Prostate gland (tissue), 2 donors: ENCODE data around the gene AMPH. TPM values are rescaled to one million over a fixed set of nuclear protein-coding genes. Genes with fewer than 3 reads are reported as not detected.
A peak's percentile ranks its signal among the peaks of the same experiment; 100 is the strongest.

Source experiments
- DNase-seq: peaks from one replicate; pipeline ENCODE4 v3.0.0-alpha.2; 2019; ENCODE audit warnings: low spot score
- H3K27ac ChIP-seq, 2 donors: fragments of 200-600 bp; sonication (generic); 2 replicates each; pipeline ENCODE4 v1.5.1; 2017 to 2019
- H3K27me3 ChIP-seq: fragments of 200-600 bp; sonication (generic); replicated peaks from 2 replicates; pipeline ENCODE4 v1.5.1; 2019; ENCODE audit not compliant: insufficient read depth
- H3K36me3 ChIP-seq, 2 donors: fragments of 200-600 bp; sonication (generic); 1 replicate in 1 of 2; 2 replicates in 1 of 2; pipeline versions ENCODE4 v1.5.1 to v1.8.1; 2017 to 2019
- H3K4me1 ChIP-seq: fragments of 200-600 bp; sonication (generic); replicated peaks from 2 replicates; pipeline ENCODE4 v1.5.1; 2019
- H3K4me3 ChIP-seq, 2 donors: fragments of 200-600 bp; sonication (generic); 2 replicates each; pipeline ENCODE4 v1.5.1; 2017 to 2019
- H3K9me3 ChIP-seq: fragments of 200-600 bp; sonication (generic); 2 replicates; pipeline ENCODE4 v1.5.1; 2017
- POLR2A ChIP-seq: fragments of 450-650 bp; IDR thresholded peaks from one replicate; pipeline ENCODE4 v1.6.1; 2016; ENCODE audit warnings: antibody characterized with exemption, mild to moderate bottlenecking
- POLR2AphosphoS5 ChIP-seq: sonication (generic); formaldehyde crosslinking; IDR thresholded peaks from one replicate; pipeline ENCODE4 v1.6.1; 2017; ENCODE audit warnings: antibody characterized with exemption
- WGBS: methylation state at CpG from one replicate; pipeline ENCODE4 v1.1.5; 2018; 5-methylcytosine and 5-hydroxymethylcytosine counted together
- intact Hi-C: fragments of 100-400 bp; cut with DNase I; formaldehyde crosslinking; loops from one replicate; pipeline ENCODE4 v1.14.2; 2022
- total RNA-seq, 2 donors: library from RNA; depleted of rRNA; stranded (reverse); fragments of >200 nt; gene quantifications; one replicate each; pipeline ENCODE4 v1.1.0, GENCODE V29; 2016
- TF ChIP-seq, protein P1 (sequence below), 4 experiments: fragments of 200-600 bp in 2 of 4; fragments of 450-650 bp in 2 of 4; sonication (generic) in 2 of 4; IDR thresholded peaks; 1 replicate in 3 of 4; 2 replicates in 1 of 4; pipeline ENCODE4 v1.5.1; 2016 to 2019; ENCODE audit warnings: antibody characterized with exemption in 4 of 4, mild to moderate bottlenecking in 2 of 4, moderate library complexity in 2 of 4

Gene AMPH
- 1 to 10 TPM in 1 of 2 donors, not detected in 1; 5.9 TPM for total RNA-seq

- Histone ChIP-seq H3K4me1 (no peaks in the 10 kb centered on the region), H3K36me3 (no peaks in the 10 kb centered on the region), H3K4me3 (peak within 1 kb of the TSS; percentile 31 to 37), H3K27me3 (peaks cover 7% of the 10 kb centered on the region), H3K27ac (no peak within 1 kb of the TSS), H3K9me3 (no peaks in the 10 kb centered on the region)
- intact Hi-C loops = no loop called here
- no peak for TF ChIP-seq POLR2A
- TF ChIP-seq, protein P1, sequence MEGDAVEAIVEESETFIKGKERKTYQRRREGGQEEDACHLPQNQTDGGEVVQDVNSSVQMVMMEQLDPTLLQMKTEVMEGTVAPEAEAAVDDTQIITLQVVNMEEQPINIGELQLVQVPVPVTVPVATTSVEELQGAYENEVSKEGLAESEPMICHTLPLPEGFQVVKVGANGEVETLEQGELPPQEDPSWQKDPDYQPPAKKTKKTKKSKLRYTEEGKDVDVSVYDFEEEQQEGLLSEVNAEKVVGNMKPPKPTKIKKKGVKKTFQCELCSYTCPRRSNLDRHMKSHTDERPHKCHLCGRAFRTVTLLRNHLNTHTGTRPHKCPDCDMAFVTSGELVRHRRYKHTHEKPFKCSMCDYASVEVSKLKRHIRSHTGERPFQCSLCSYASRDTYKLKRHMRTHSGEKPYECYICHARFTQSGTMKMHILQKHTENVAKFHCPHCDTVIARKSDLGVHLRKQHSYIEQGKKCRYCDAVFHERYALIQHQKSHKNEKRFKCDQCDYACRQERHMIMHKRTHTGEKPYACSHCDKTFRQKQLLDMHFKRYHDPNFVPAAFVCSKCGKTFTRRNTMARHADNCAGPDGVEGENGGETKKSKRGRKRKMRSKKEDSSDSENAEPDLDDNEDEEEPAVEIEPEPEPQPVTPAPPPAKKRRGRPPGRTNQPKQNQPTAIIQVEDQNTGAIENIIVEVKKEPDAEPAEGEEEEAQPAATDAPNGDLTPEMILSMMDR (IDR thresholded peaks at IDR 0.05) = no peak
- TF ChIP-seq POLR2AphosphoS5 = no peak
- WGBS = 2% methylated on average over 78 of the region's 105 CpGs
- DNase-seq = no peak
Measured at GRCh38 chr7:38630720-38631673, at the start of gene AMPH. AMPH (minus strand) TSS chr7:38631373; CDS start chr7:38631351, 22 bp downstream.

DNA sequence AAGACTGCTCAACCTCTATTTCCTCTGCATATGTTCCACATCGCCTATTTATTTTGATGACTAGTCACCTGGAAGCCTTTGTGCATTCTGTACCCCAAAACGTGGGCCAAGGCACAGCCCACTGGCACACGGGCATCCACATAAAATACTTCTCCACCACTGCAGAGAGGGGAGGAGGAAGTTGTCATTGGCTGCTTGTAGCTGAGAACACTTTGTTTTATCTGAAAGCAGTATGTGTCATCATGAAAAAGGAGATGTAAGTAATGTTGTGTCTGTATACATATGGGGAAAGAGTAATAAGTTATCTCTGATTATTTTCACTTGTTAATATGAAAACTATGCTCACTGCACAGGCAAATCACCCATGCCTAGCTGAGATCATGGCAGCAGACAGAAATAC, 48.2 kb upstream of the AMPH start:
- intact Hi-C loops = no loop called here
- no peaks in the 10 kb centered on the region for H3K36me3 ChIP-seq
- H3K27ac ChIP-seq = no peak overlapping the region
- TF ChIP-seq POLR2AphosphoS5 (no peak), POLR2A (no peak)
- TF ChIP-seq, protein P1 (IDR thresholded peaks at IDR 0.05) = no peak
- no peak for DNase-seq
- no peaks in the 10 kb centered on the region for H3K9me3 ChIP-seq
- no peaks in the 10 kb centered on the region for H3K27me3 ChIP-seq
- no peaks in the 10 kb centered on the region for H3K4me1 ChIP-seq
- WGBS = 43% methylated on average over 3 of the region's 3 CpGs
- H3K4me3 ChIP-seq = no peak overlapping the region

- Histone ChIP-seq H3K4me1 (no peaks in the 10 kb centered on the region), H3K36me3 (no peaks in the 10 kb centered on the region), H3K27ac (no peak overlapping the region), H3K9me3 (no peaks in the 10 kb centered on the region), H3K4me3 (no peak overlapping the region), H3K27me3 (no peaks in the 10 kb centered on the region)
- intact Hi-C loops = no loop called here
- no peak for TF ChIP-seq POLR2AphosphoS5
- DNase-seq = no peak
- WGBS = 100% methylated on average over 1 of the region's 1 CpG
Measured at GRCh38 chr7:38678698-38679054, 47.5 kb upstream of the AMPH start.

GRCh38 chr7:38677981-38678697, 47.0 kb upstream of the AMPH start:
- no peak for DNase-seq
- Histone ChIP-seq H3K27ac (no peak overlapping the region), H3K36me3 (no peaks in the 10 kb centered on the region), H3K9me3 (no peaks in the 10 kb centered on the region), H3K4me3 (no peak overlapping the region), H3K27me3 (no peaks in the 10 kb centered on the region), H3K4me1 (no peaks in the 10 kb centered on the region)
- TF ChIP-seq POLR2A = no peak
- TF ChIP-seq POLR2AphosphoS5 = no peak
- TF ChIP-seq, protein P1 (IDR thresholded peaks at IDR 0.05) = no peak
- WGBS = 83% methylated on average over 5 of the region's 5 CpGs
- intact Hi-C loops = no loop called here

DNA sequence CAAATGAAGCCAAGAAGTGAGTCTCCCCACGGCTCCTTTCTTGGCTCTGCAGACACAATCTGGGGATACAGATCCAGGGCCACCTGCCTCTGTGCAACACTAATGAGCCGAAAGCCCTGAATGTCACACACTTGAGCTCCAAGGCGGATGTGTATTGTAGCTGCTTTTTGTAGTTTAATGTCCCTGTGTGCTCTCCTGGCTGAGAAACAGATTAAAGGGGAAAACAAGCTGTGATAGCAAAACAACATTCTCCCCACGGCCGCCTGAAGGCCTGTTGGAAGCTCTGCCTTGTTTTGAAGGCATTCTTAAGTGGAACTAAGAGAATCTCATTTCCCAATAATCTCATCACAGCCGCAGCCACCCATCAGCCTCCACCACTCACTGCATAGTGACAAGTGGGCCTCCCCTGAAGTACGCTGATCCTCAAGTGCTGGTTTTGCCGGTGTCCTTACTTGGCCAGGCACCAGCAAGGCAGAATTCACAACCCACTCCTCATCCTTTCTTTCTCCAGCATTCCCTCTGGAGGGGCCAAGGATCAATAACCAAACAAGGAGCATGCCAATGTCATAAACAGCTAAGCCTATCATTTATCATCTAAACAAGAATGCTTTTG, 44.4 kb upstream of the AMPH start:
- Histone ChIP-seq H3K4me3 (no peak overlapping the region), H3K36me3 (no peaks in the 10 kb centered on the region), H3K9me3 (no peaks in the 10 kb centered on the region), H3K27me3 (no peaks in the 10 kb centered on the region), H3K4me1 (no peaks in the 10 kb centered on the region), H3K27ac (no peak overlapping the region)
- intact Hi-C loops = no loop called here
- DNase-seq = no peak
- no peak for TF ChIP-seq POLR2AphosphoS5
- TF ChIP-seq POLR2A = no peak
- TF ChIP-seq, protein P1 (IDR thresholded peaks at IDR 0.05) = no peak
- WGBS = 59% methylated on average over 8 of the region's 8 CpGs
